HepG2 (cell line): ENCODE measurements around the gene TXNRD2. TPM values are rescaled to one million over a fixed set of nuclear protein-coding genes. Genes with fewer than 3 reads are reported as not detected.
A peak's percentile ranks its signal among the peaks of the same experiment; 100 is the strongest.

Source experiments
- ATAC-seq: fragments of 200-7000 bp; cut with Tn5 transposase; 3 replicates; pipeline ENCODE4 v1.9.1; 2020; ENCODE audit warnings: mild to moderate bottlenecking, moderate library complexity
- BruUV-seq: library from RNA; stranded (reverse); fragments of 400-500 nt; replicated peaks from 2 replicates; lab custom pipeline; 2021; lab: Mats Ljungman, UMichigan
- CTCF ChIA-PET: fragments of 300-600 bp; formaldehyde crosslinking; extraction: SDS; loops from one replicate; lab custom pipeline; 2021; ENCODE audit warnings: low total read pairs, inconsistent platforms, low intra/inter-chr PET ratio; lab: Yijun Ruan, JAX
- POLR2A ChIA-PET: fragments of 350-600 bp; sonication (Branson Sonifier 250); formaldehyde crosslinking; loops from one replicate; lab custom pipeline; 2020; ENCODE audit warnings: antibody characterized with exemption, inconsistent platforms; lab: Yijun Ruan, JAX
- DNase-seq: peaks from one replicate; pipeline ENCODE4 v3.0.0-alpha.2; 2015; ENCODE audit warnings: low spot score
- FAIRE-seq: peaks from 3 replicates; lab custom pipeline; 2011; peaks lifted over from hg19 to GRCh38; lab: Jason Lieb, UNC
- H2AFZ ChIP-seq: one replicate; pipeline ENCODE4 v1.6.1; 2011; ENCODE audit warnings: low read length, inconsistent platforms
- H3K27ac ChIP-seq: fragments of 300-600 bp; 3 replicates; pipeline ENCODE4 v1.8.0; 2011; ENCODE audit warnings: mixed run types, mild to moderate bottlenecking, mixed read lengths, low read length, inconsistent platforms; ENCODE audit not compliant: insufficient read depth; ENCODE audit errors: extremely low read length
- H3K27me3 ChIP-seq, 2 experiments: fragments of 200-600 bp in 1 of 2; 2 replicates in 1 of 2; 3 replicates in 1 of 2; pipeline versions ENCODE4 v1.6.0 to v1.8.0; 2011; ENCODE audit warnings: low read length in 2 of 2, mild to moderate bottlenecking in 2 of 2, moderate library complexity in 2 of 2, inconsistent platforms in 1 of 2; ENCODE audit not compliant: insufficient read depth in 2 of 2, control insufficient read depth in 1 of 2
- H3K36me3 ChIP-seq, 2 experiments: fragments of 200-600 bp in 1 of 2; replicated peaks in 1 of 2; 2 replicates in 1 of 2; 3 replicates in 1 of 2; pipeline versions ENCODE4 v1.5.1 to v1.8.0; 2011; ENCODE audit warnings: low read length in 2 of 2, inconsistent platforms in 1 of 2; ENCODE audit not compliant: insufficient read depth in 2 of 2, control insufficient read depth in 1 of 2
- H3K4me1 ChIP-seq: 2 replicates; pipeline ENCODE4 v1.5.1; 2012; ENCODE audit warnings: low read length, inconsistent platforms; ENCODE audit not compliant: insufficient read depth
- H3K4me2 ChIP-seq: 2 replicates; pipeline ENCODE4 v1.6.0; 2011; ENCODE audit warnings: low read depth, low read length, inconsistent platforms
- H3K4me3 ChIP-seq, 3 experiments: fragments of 200-600 bp in 1 of 3; sonication (generic), shearing (Covaris generic) in 1 of 3; replicated peaks in 1 of 3; 2 replicates each; pipeline ENCODE4 v1.5.1; 2011 to 2016; ENCODE audit warnings: low read length in 3 of 3, inconsistent platforms in 2 of 3, low read depth in 2 of 3, mild to moderate bottlenecking in 2 of 3, control low read depth in 1 of 3, mixed read lengths in 1 of 3; ENCODE audit not compliant: insufficient read depth in 1 of 3
- H3K79me2 ChIP-seq: one replicate; pipeline ENCODE4 v1.6.1; 2011; ENCODE audit warnings: low read length, inconsistent platforms; ENCODE audit not compliant: insufficient read depth
- H3K9ac ChIP-seq: 2 replicates; pipeline ENCODE4 v1.6.0; 2011; ENCODE audit warnings: mild to moderate bottlenecking, low read depth, low read length, inconsistent platforms; ENCODE audit not compliant: insufficient read depth
- H3K9me3 ChIP-seq: 2 replicates; pipeline ENCODE4 v1.5.1; 2012; ENCODE audit warnings: mild to moderate bottlenecking, low read length
- H4K20me1 ChIP-seq: 2 replicates; pipeline ENCODE4 v1.6.0; 2011; ENCODE audit warnings: inconsistent platforms, mild to moderate bottlenecking, low read length, moderate library complexity; ENCODE audit not compliant: insufficient read depth
- AGO1 ChIP-seq: fragments of 200-400 bp; formaldehyde crosslinking; IDR thresholded peaks from 2 replicates; pipeline ENCODE4 v1.6.1; 2017; ENCODE audit warnings: mild to moderate bottlenecking, low read depth, low read length, moderate library complexity; ENCODE audit not compliant: poor library complexity, severe bottlenecking
- KDM2A ChIP-seq: sonication (generic); formaldehyde crosslinking; IDR thresholded peaks from 2 replicates; pipeline ENCODE4 v1.4.0; 2020; ENCODE audit warnings: low read depth, missing genetic modification reagents, borderline replicate concordance
- ZFYVE20 ChIP-seq: sonication (generic); formaldehyde crosslinking; IDR thresholded peaks from 2 replicates; pipeline ENCODE4 v1.8.0; 2023; ENCODE audit warnings: low read depth, mild to moderate bottlenecking, moderate library complexity, missing genetic modification reagents, borderline replicate concordance
- ZNF839 ChIP-seq: sonication (generic); formaldehyde crosslinking; IDR thresholded peaks from 2 replicates; pipeline ENCODE4 v1.4.0; 2020; ENCODE audit warnings: missing genetic modification reagents, mild to moderate bottlenecking, borderline replicate concordance
- WGBS: methylation state at CpG from one replicate; pipeline ENCODE4 v1.1.6; 2017; ENCODE audit warnings: low lambda C conversion rate; 5-methylcytosine and 5-hydroxymethylcytosine counted together
- in situ Hi-C: cut with HindIII; loops from 2 replicates; pipeline ENCODE4 v1.10.0; 2017; ENCODE audit warnings: low pct_unique_long_range_greater_than_20kb; ENCODE audit not compliant: extremely low pct_ligation_motif_present
- intact Hi-C: fragments of 100-400 bp; cut with micrococcal nuclease; formaldehyde crosslinking; loops from one replicate; pipeline ENCODE4 v1.10.0; 2022; ENCODE audit not compliant: unreplicated experiment
- polyA plus RNA-seq, 8 experiments: library from polyadenylated mRNA; depleted of rRNA in 3 of 8; stranded (reverse) in 7 of 8; unstranded in 1 of 8; fragments of >200 nt; fragmentation: Illumina TruSeq in 4 of 8; extraction: Trizol in 4 of 8; gene quantifications; 2 replicates each; pipeline versions ENCODE4 v1.2.1 to v1.2.3, GENCODE V29; 2011 to 2016; ENCODE audit warnings: low read depth in 4 of 8, missing spikeins in 1 of 8, mixed read lengths in 1 of 8; ENCODE audit not compliant: insufficient read depth in 1 of 8
- total RNA-seq, 5 experiments: library from RNA; depleted of rRNA; stranded (reverse); fragments of >200 nt; fragmentation: Illumina TruSeq; extraction: Trizol; gene quantifications; 2 replicates each; pipeline ENCODE4 v1.2.3, GENCODE V29; 2016; ENCODE audit warnings: low read depth in 1 of 5

TXNRD2 gene
- total and polyA plus RNA-seq, 2 of the 13 experiments (the other 11 are each of a cell fraction or from before 2014, with no cell fraction given) = 17.5 to 18.6 TPM

DNA sequence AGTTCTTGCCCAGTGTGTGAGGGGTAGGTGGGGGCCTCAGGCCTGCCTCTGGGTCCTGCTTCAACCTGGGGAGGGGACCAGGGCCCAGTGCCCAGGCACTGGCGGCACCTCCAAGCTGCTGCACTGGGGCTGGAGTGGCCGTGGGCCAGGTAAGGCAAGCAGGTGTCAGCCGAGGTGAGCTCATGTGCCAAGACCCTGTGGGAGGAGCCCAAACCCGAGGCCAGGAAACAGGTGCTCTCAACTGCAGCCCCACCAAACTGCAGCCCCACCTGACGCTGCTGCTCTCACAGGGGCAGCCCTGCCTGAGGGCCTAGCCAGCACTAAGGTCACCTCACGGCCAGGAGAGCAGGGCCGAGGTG, 68.9 kb downstream of the TXNRD2 start:
- no TSS peak for BruUV-seq
- H3K27me3 ChIP-seq = no peaks in the 10 kb centered on the region
- TF ChIP-seq AGO1 (peak; percentile 5), ZFYVE20 (CRISPR knock-in tag) (no peak)
- DNase-seq = no peak
- H3K79me2 ChIP-seq = no peaks in the 10 kb centered on the region
- no peak overlapping the region for H2AFZ ChIP-seq
- no peaks in the 10 kb centered on the region for H3K9me3 ChIP-seq
- in situ Hi-C loops = no loop called here
- no peak for ATAC-seq
- H3K4me1 ChIP-seq = peaks cover 31% of the 10 kb centered on the region
- WGBS = no CpG with 5 or more reads among the region's 7 CpGs
- no peak overlapping the region for H3K9ac ChIP-seq
- H3K4me3 ChIP-seq = no peak overlapping the region
- no peaks in the 10 kb centered on the region for H4K20me1 ChIP-seq
- CTCF ChIA-PET = no interaction called here
- no peaks in the 10 kb centered on the region for H3K36me3 ChIP-seq
- no peak for FAIRE-seq
- no peak overlapping the region for H3K27ac ChIP-seq
- no peak overlapping the region for H3K4me2 ChIP-seq
- POLR2A ChIA-PET = no interaction called here
- intact Hi-C loops = no loop called here

- peak; percentile 14 for ATAC-seq
- in situ Hi-C loops = no loop called here
- DNase-seq = no peak
These were observed 69.5 kb downstream of the TXNRD2 start for GRCh38 chr22:19871845-19872778.

More at GRCh38 chr22:19871845-19872778, 69.5 kb downstream of the TXNRD2 start:
- Histone ChIP-seq H3K4me3 (no peak overlapping the region), H4K20me1 (no peaks in the 10 kb centered on the region), H2AFZ (no peak overlapping the region), H3K9me3 (no peaks in the 10 kb centered on the region), H3K27ac (no peak overlapping the region), H3K4me1 (peaks cover 31% of the 10 kb centered on the region), H3K27me3 (no peaks in the 10 kb centered on the region), H3K79me2 (no peaks in the 10 kb centered on the region), H3K4me2 (no peak overlapping the region), H3K9ac (no peak overlapping the region), H3K36me3 (no peaks in the 10 kb centered on the region)
- intact Hi-C loops = no loop called here
- no TSS peak for BruUV-seq
- FAIRE-seq = no peak
- ChIA-PET POLR2A (no interaction called here), CTCF (no interaction called here)
- TF ChIP-seq AGO1 = peak; percentile 3
- TF ChIP-seq ZNF839 (CRISPR knock-in tag) = no peak
- peak; percentile 18; the same call in 1 of the 2 replicates for TF ChIP-seq KDM2A (CRISPR knock-in tag)
- WGBS = 86% methylated on average over 1 of the region's 16 CpGs
